Bronchial epithelial cell (primary cell): ENCODE measurements around the gene EYS. TPM values are rescaled to one million over a fixed set of nuclear protein-coding genes. Genes with fewer than 3 reads are reported as not detected.

Source experiments
- DNase-seq: peaks from one replicate; pipeline ENCODE4 v3.0.0-alpha.2; 2010; ENCODE audit warnings: low read depth
- FAIRE-seq: peaks from 2 replicates; lab custom pipeline; 2011; peaks lifted over from hg19 to GRCh38; lab: Jason Lieb, UNC
- H3K27me3 ChIP-seq: 2 replicates; pipeline ENCODE4 v1.5.1; 2011; ENCODE audit warnings: low read length; ENCODE audit not compliant: control insufficient read depth, insufficient read depth
- H3K36me3 ChIP-seq: 2 replicates; pipeline ENCODE4 v1.5.1; 2011; ENCODE audit warnings: low read length; ENCODE audit not compliant: control insufficient read depth, insufficient read depth
- H3K4me3 ChIP-seq: 2 replicates; pipeline ENCODE4 v1.5.1; 2011; ENCODE audit warnings: mild to moderate bottlenecking, low read depth, low read length, control low read depth
- CTCF ChIP-seq: IDR thresholded peaks from 2 replicates; pipeline ENCODE4 v1.5.1; 2011; ENCODE audit warnings: mild to moderate bottlenecking, moderate library complexity, low read length, control low read depth, inconsistent platforms; ENCODE audit not compliant: insufficient read depth, severe bottlenecking
- total RNA-seq: library from RNA; depleted of rRNA; stranded (reverse); fragments of >200 nt; gene quantifications from 2 replicates; pipeline ENCODE4 v1.2.1, GENCODE V29; 2014

The EYS gene
- total RNA-seq, 1 donor from 2014 or later = 0.53 TPM

GRCh38 chr6:64874776-64875175 lies 832.2 kb downstream of the EYS start:
- Histone ChIP-seq H3K4me3 (no peak overlapping the region), H3K36me3 (no peaks in the 10 kb centered on the region), H3K27me3 (no peaks in the 10 kb centered on the region)
- TF ChIP-seq CTCF = no peak
- FAIRE-seq (no peak), DNase-seq (peak; percentile 43)

DNA sequence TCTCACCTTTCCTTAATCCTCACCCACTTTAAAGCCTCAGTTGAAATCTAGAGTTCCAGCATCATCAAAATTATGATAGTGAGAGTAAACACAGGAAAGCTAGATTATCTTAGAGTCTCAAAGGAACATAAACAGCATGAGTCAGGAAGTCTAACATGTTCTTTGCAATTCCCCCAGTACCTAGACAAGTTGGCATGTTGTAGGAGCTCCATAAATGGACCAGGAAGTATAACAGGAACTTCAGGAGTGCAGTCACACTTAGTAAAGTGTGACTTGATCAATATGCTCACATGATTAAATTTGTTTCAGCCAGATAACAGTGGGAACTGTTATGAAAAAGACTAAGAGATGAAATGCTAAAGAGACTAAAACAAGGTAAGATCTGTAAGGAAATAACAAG lies 834.4 kb downstream of the EYS start:
- H3K27me3 ChIP-seq = no peaks in the 10 kb centered on the region
- TF ChIP-seq CTCF = no peak
- H3K36me3 ChIP-seq = no peaks in the 10 kb centered on the region
- no peak for DNase-seq
- FAIRE-seq = no peak
- no peak overlapping the region for H3K4me3 ChIP-seq

- Histone ChIP-seq H3K4me3 (no peak overlapping the region), H3K27me3 (no peaks in the 10 kb centered on the region), H3K36me3 (no peaks in the 10 kb centered on the region)
- FAIRE-seq = no peak
- TF ChIP-seq CTCF = no peak
- no peak for DNase-seq
Measured at GRCh38 chr6:64861039-64861651, 845.9 kb downstream of the EYS start.

DNA sequence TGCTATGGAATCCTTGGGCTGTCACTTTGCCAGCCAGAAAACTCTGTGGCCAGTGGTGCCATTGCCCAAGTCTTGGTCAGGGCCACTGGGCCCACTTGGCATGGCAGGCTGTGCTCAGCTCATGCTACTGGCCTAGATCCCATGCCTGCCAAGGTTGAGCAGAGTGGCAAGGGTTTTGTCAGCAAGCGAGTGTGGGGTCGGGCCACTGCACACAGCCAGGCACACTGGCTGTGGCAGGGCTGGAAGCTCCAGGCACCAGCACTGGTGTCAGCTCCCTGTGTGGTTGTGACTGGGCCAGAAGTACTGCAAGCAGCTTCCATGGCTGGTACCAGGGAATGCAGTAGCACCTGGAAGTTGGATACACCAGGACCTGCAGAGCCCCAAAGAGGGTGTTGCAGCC lies 846.8 kb downstream of the EYS start:
- FAIRE-seq (no peak), DNase-seq (no peak)
- H3K27me3 ChIP-seq = no peaks in the 10 kb centered on the region
- H3K36me3 ChIP-seq = no peaks in the 10 kb centered on the region
- H3K4me3 ChIP-seq = no peak overlapping the region
- TF ChIP-seq CTCF = no peak

- no peak overlapping the region for H3K4me3 ChIP-seq
- DNase-seq (no peak), FAIRE-seq (no peak)
- no peaks in the 10 kb centered on the region for H3K27me3 ChIP-seq
- no peaks in the 10 kb centered on the region for H3K36me3 ChIP-seq
- no peak for TF ChIP-seq CTCF
Measured at GRCh38 chr6:64850121-64850520, 856.9 kb downstream of the EYS start.

DNA sequence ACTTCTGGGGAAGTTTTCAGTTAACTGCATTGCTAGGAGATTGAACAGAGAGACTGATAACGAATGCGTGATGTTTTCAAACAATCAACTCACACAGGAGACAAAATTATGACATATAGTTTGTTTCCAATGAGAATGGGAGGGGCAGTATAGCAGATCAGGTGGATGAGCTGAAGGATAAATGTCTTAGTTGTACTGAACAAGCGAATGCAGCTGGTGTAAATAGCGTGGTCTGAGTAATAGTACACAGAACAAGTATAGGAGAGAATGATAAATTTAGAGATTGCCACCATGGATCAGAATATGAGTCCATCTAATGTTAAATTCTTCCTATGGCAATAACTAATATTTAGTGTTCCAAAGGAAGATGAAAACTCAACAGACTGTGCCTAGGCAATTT lies 858.6 kb downstream of the EYS start:
- Histone ChIP-seq H3K36me3 (no peaks in the 10 kb centered on the region), H3K4me3 (no peak overlapping the region), H3K27me3 (no peaks in the 10 kb centered on the region)
- FAIRE-seq = no peak
- no peak for DNase-seq
- TF ChIP-seq CTCF = no peak
